ENCODE measurements around the gene CHAC2. TPM values are rescaled to one million over a fixed set of nuclear protein-coding genes. Genes with fewer than 3 reads are reported as not detected.

Gene CHAC2
- total and polyA plus RNA-seq, 2 experiments from 2014 or later = 17.9 to 25.8 TPM

DNA sequence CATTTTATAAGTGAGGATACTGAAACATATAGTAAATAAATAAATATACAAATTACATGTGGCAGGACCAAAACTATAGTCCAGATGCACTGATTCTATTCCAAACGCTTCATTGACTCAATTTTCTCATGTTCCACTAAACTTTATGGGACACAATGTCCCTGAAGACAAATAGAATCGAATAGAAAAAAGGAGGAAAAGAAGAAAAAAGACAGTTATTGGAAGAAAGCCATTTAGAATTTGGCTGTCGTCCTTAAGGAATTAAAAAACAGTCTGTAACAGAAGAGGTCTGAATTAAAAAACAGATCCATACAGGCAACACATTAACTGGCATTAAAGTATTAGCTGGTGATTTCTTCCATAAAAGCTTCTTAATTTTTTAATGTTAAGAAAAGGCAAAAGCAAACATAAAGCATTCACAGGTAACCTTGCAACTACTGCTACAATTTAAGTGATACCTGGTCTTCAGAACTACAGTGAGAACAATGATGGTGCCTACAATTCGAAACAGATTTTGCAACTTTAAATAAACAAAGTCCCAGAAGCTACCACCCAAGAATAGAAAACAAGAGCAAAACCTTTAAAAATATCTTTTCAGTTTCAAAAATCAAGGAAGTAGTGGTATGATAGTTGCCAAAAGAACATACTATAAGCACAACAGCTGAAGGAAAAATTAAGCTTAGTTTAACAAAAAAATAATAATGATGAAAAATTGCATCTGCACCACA, 17.4 kb upstream of the CHAC2 start:
- H3K4me3 Mint-ChIP-seq = no peak overlapping the region
- H3K9me3 Mint-ChIP-seq = no peaks in the 10 kb centered on the region
- H3K27me3 Mint-ChIP-seq (ENCODE audit: insufficient read depth, low read depth, poor library complexity) = peaks cover 2% of the 10 kb centered on the region

More for the DNA sequence above, 17.4 kb upstream of the CHAC2 start:
- H3K27ac Mint-ChIP-seq = no peak overlapping the region
- Histone ChIP-seq H3K4me1 (ENCODE audit: insufficient read depth) (no peaks in the 10 kb centered on the region), H3K9me2 (ENCODE audit: insufficient read depth) (no peaks in the 10 kb centered on the region), H3K4me3 (no peak overlapping the region), H3K36me3 (ENCODE audit: insufficient read depth) (no peaks in the 10 kb centered on the region), H2AFZ (no peak overlapping the region), H4K20me1 (replicated peaks; ENCODE audit: insufficient read depth) (no peaks in the 10 kb centered on the region), H3K4me2 (no peak overlapping the region), H3K27ac (ENCODE audit: low read depth) (no peak overlapping the region), H3K79me2 (replicated peaks; ENCODE audit: insufficient read depth) (no peaks in the 10 kb centered on the region), H3F3A (replicated peaks; ENCODE audit: low read depth) (no peaks in the 10 kb centered on the region), H3K27me3 (ENCODE audit: insufficient read depth) (no peaks in the 10 kb centered on the region)
- DNase-seq (ENCODE audit: low spot score) (no peak), ATAC-seq (no peak)
- H3K36me3 Mint-ChIP-seq (ENCODE audit: low read depth) = peaks cover 15% of the 10 kb centered on the region; the same call in 2 of the 3 replicates
- 0 out of 3 replicates have a peak, but pooled peaks cover 5% of the 10 kb centered on the region for H3K4me1 Mint-ChIP-seq
- no peak for TF ChIP-seq EZH2 (IDR thresholded peaks at IDR 0.05; ENCODE audit: low read depth, unreplicated experiment)
- TF ChIP-seq CREB1 (CRISPR knock-in tag; IDR thresholded peaks at IDR 0.05; ENCODE audit: low read depth) = no peak
- TF ChIP-seq JUNB (IDR thresholded peaks at IDR 0.05; ENCODE audit: unreplicated experiment) = no peak
- TF ChIP-seq ZNF331 (CRISPR knock-in tag; IDR thresholded peaks at IDR 0.05; ENCODE audit: low read depth) = no peak
- no peak for TF ChIP-seq ZNF114 (CRISPR knock-in tag; IDR thresholded peaks at IDR 0.05)
- no peak for TF ChIP-seq NANOG (IDR thresholded peaks at IDR 0.05; ENCODE audit: borderline replicate concordance)
- TF ChIP-seq, protein P1, sequence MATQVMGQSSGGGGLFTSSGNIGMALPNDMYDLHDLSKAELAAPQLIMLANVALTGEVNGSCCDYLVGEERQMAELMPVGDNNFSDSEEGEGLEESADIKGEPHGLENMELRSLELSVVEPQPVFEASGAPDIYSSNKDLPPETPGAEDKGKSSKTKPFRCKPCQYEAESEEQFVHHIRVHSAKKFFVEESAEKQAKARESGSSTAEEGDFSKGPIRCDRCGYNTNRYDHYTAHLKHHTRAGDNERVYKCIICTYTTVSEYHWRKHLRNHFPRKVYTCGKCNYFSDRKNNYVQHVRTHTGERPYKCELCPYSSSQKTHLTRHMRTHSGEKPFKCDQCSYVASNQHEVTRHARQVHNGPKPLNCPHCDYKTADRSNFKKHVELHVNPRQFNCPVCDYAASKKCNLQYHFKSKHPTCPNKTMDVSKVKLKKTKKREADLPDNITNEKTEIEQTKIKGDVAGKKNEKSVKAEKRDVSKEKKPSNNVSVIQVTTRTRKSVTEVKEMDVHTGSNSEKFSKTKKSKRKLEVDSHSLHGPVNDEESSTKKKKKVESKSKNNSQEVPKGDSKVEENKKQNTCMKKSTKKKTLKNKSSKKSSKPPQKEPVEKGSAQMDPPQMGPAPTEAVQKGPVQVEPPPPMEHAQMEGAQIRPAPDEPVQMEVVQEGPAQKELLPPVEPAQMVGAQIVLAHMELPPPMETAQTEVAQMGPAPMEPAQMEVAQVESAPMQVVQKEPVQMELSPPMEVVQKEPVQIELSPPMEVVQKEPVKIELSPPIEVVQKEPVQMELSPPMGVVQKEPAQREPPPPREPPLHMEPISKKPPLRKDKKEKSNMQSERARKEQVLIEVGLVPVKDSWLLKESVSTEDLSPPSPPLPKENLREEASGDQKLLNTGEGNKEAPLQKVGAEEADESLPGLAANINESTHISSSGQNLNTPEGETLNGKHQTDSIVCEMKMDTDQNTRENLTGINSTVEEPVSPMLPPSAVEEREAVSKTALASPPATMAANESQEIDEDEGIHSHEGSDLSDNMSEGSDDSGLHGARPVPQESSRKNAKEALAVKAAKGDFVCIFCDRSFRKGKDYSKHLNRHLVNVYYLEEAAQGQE (IDR thresholded peaks at IDR 0.05; ENCODE audit: unreplicated experiment) = no peak
- TF ChIP-seq, protein P2, sequence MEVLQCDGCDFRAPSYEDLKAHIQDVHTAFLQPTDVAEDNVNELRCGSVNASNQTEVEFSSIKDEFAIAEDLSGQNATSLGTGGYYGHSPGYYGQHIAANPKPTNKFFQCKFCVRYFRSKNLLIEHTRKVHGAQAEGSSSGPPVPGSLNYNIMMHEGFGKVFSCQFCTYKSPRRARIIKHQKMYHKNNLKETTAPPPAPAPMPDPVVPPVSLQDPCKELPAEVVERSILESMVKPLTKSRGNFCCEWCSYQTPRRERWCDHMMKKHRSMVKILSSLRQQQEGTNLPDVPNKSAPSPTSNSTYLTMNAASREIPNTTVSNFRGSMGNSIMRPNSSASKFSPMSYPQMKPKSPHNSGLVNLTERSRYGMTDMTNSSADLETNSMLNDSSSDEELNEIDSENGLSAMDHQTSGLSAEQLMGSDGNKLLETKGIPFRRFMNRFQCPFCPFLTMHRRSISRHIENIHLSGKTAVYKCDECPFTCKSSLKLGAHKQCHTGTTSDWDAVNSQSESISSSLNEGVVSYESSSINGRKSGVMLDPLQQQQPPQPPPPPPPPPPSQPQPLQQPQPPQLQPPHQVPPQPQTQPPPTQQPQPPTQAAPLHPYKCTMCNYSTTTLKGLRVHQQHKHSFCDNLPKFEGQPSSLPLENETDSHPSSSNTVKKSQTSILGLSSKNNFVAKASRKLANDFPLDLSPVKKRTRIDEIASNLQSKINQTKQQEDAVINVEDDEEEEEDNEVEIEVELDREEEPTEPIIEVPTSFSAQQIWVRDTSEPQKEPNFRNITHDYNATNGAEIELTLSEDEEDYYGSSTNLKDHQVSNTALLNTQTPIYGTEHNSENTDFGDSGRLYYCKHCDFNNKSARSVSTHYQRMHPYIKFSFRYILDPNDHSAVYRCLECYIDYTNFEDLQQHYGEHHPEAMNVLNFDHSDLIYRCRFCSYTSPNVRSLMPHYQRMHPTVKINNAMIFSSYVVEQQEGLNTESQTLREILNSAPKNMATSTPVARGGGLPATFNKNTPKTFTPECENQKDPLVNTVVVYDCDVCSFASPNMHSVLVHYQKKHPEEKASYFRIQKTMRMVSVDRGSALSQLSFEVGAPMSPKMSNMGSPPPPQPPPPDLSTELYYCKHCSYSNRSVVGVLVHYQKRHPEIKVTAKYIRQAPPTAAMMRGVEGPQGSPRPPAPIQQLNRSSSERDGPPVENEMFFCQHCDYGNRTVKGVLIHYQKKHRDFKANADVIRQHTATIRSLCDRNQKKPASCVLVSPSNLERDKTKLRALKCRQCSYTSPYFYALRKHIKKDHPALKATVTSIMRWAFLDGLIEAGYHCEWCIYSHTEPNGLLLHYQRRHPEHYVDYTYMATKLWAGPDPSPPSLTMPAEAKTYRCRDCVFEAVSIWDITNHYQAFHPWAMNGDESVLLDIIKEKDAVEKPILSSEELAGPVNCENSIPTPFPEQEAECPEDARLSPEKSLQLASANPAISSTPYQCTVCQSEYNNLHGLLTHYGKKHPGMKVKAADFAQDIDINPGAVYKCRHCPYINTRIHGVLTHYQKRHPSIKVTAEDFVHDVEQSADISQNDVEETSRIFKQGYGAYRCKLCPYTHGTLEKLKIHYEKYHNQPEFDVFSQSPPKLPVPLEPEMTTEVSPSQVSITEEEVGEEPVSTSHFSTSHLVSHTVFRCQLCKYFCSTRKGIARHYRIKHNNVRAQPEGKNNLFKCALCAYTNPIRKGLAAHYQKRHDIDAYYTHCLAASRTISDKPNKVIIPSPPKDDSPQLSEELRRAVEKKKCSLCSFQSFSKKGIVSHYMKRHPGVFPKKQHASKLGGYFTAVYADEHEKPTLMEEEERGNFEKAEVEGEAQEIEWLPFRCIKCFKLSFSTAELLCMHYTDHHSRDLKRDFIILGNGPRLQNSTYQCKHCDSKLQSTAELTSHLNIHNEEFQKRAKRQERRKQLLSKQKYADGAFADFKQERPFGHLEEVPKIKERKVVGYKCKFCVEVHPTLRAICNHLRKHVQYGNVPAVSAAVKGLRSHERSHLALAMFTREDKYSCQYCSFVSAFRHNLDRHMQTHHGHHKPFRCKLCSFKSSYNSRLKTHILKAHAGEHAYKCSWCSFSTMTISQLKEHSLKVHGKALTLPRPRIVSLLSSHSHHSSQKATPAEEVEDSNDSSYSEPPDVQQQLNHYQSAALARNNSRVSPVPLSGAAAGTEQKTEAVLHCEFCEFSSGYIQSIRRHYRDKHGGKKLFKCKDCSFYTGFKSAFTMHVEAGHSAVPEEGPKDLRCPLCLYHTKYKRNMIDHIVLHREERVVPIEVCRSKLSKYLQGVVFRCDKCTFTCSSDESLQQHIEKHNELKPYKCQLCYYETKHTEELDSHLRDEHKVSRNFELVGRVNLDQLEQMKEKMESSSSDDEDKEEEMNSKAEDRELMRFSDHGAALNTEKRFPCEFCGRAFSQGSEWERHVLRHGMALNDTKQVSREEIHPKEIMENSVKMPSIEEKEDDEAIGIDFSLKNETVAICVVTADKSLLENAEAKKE (CRISPR knock-in tag; IDR thresholded peaks at IDR 0.05) = no peak
- TF ChIP-seq, protein P3, sequence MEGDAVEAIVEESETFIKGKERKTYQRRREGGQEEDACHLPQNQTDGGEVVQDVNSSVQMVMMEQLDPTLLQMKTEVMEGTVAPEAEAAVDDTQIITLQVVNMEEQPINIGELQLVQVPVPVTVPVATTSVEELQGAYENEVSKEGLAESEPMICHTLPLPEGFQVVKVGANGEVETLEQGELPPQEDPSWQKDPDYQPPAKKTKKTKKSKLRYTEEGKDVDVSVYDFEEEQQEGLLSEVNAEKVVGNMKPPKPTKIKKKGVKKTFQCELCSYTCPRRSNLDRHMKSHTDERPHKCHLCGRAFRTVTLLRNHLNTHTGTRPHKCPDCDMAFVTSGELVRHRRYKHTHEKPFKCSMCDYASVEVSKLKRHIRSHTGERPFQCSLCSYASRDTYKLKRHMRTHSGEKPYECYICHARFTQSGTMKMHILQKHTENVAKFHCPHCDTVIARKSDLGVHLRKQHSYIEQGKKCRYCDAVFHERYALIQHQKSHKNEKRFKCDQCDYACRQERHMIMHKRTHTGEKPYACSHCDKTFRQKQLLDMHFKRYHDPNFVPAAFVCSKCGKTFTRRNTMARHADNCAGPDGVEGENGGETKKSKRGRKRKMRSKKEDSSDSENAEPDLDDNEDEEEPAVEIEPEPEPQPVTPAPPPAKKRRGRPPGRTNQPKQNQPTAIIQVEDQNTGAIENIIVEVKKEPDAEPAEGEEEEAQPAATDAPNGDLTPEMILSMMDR (conservative IDR thresholded peaks at IDR 0.05; ENCODE audit: low read depth in 2 of 2) = no peak
- TF ChIP-seq, protein P4, sequence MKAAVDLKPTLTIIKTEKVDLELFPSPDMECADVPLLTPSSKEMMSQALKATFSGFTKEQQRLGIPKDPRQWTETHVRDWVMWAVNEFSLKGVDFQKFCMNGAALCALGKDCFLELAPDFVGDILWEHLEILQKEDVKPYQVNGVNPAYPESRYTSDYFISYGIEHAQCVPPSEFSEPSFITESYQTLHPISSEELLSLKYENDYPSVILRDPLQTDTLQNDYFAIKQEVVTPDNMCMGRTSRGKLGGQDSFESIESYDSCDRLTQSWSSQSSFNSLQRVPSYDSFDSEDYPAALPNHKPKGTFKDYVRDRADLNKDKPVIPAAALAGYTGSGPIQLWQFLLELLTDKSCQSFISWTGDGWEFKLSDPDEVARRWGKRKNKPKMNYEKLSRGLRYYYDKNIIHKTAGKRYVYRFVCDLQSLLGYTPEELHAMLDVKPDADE (IDR thresholded peaks at IDR 0.05) = no peak
- TF ChIP-seq STAT1 (IDR thresholded peaks at IDR 0.05; ENCODE audit: unreplicated experiment) = no peak
